Activated CD4-positive, alpha-beta T cell treated with anti-CD3 and anti-CD28 coated beads for 36 hours (primary cell): ENCODE data around the gene BRAF. TPM values are rescaled to one million over a fixed set of nuclear protein-coding genes. Genes with fewer than 3 reads are reported as not detected.
"Not testable (repeated sequence)": the region's sequence is repeated elsewhere in the genome, so short reads cannot be mapped to it uniquely, and the experiment has no call there.

Experiments used
- ATAC-seq: fragments of 200-7000 bp; cut with Tn5 transposase; one replicate; pipeline ENCODE4 v1.10.0; 2021; ENCODE audit warnings: mild to moderate bottlenecking, moderate library complexity
- CTCF ChIA-PET: fragments of 350-600 bp; sonication (Branson Sonifier 250); formaldehyde crosslinking; loops from one replicate; lab custom pipeline; 2021; ENCODE audit warnings: antibody characterized with exemption; lab: Charles Lee
- POLR2A ChIA-PET: fragments of 350-600 bp; sonication (Branson Sonifier 250); formaldehyde crosslinking; loops from one replicate; lab custom pipeline; 2021; ENCODE audit warnings: antibody characterized with exemption, inconsistent platforms; lab: Charles Lee
- DNase-seq: peaks from one replicate; pipeline ENCODE4 v3.0.0-alpha.2; 2020
- H3K27ac Mint-ChIP-seq: one replicate; pipeline ENCODE4 v1.8.0; 2021; ENCODE audit warnings: mixed read lengths
- H3K27me3 Mint-ChIP-seq: one replicate; pipeline ENCODE4 v1.8.0; 2021; ENCODE audit warnings: mixed read lengths
- H3K36me3 Mint-ChIP-seq: one replicate; pipeline ENCODE4 v1.8.0; 2021; ENCODE audit warnings: low read depth, mixed read lengths
- H3K4me1 Mint-ChIP-seq: one replicate; pipeline ENCODE4 v1.8.0; 2021; ENCODE audit warnings: mixed read lengths
- H3K4me3 Mint-ChIP-seq: one replicate; pipeline ENCODE4 v1.8.0; 2021; ENCODE audit warnings: mild to moderate bottlenecking, moderate library complexity, mixed read lengths
- H3K9me3 Mint-ChIP-seq: one replicate; pipeline ENCODE4 v1.8.0; 2021; ENCODE audit warnings: low read depth, mixed read lengths
- intact Hi-C, 2 experiments: fragments of 100-400 bp; cut with DNase I in 1 of 2; cut with micrococcal nuclease in 1 of 2; formaldehyde crosslinking; loops; one replicate each; pipeline versions ENCODE4 v1.14.2 to v1.15.1; 2022 to 2024; cut with DNase I, micrococcal nuclease
- total RNA-seq, 2 experiments: library from RNA; stranded (reverse); gene quantifications; one replicate each; pipeline ENCODE4 v1.2.3, GENCODE V29; 2021

Gene BRAF
- total RNA-seq, 2 experiments from 2014 or later: 30.8 to 47.2 TPM

DNA sequence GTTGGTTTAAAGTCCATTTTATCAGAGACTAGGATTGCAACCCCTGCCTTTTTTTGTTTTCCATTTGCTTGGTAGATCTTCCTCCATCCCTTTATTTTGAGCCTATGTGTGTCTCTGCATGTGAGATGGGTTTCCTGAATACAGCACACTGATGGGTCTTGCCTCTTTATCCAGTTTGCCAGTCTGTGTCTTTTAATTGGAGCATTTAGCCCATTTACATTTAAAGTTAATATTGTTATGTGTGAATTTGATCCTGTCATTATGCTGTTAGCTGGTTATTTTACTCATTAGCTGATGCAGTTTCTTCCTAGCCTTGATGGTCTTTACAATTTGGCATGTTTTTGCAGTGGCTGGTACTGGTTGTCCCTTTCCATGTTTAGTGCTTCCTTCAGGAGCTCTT is 212.3 kb downstream of the BRAF start:
- peaks cover 16% of the 10 kb centered on the region for H3K36me3 Mint-ChIP-seq
- H3K4me1 Mint-ChIP-seq, H3K4me3 Mint-ChIP-seq, DNase-seq, H3K27me3 Mint-ChIP-seq, H3K9me3 Mint-ChIP-seq, POLR2A ChIA-PET, ATAC-seq, H3K27ac Mint-ChIP-seq, CTCF ChIA-PET, intact Hi-C loops: not testable (repeated sequence)

DNA sequence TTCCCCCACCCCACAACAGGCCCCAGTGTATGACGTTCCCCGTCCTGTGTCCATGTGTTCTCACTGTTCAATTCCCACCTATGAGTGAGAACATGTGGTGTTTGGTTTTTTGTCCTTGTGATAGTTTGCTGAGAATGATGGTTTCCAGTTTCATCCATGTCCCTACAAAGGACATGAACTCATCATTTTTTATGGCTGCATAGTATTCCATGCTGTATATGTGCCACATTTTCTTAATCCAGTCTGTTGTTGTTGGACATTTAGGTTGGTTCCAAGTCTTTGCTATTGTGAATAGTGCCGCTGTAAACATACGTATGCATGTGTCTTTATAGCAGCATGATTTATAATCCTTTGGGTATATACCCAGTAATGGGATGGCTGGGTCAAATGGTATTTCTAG is 216.0 kb downstream of the BRAF start:
- DNase-seq, H3K4me1 Mint-ChIP-seq, H3K9me3 Mint-ChIP-seq, H3K27ac Mint-ChIP-seq, H3K27me3 Mint-ChIP-seq, H3K4me3 Mint-ChIP-seq, intact Hi-C loops, ATAC-seq, POLR2A ChIA-PET: not testable (repeated sequence)
- CTCF ChIA-PET: interaction anchor here (1.0 kb wide), 1 partner anchor 11 kb away, joined by 3 read pairs; no protein-coding TSS in a partner anchor
- peaks cover 24% of the 10 kb centered on the region for H3K36me3 Mint-ChIP-seq

DNA sequence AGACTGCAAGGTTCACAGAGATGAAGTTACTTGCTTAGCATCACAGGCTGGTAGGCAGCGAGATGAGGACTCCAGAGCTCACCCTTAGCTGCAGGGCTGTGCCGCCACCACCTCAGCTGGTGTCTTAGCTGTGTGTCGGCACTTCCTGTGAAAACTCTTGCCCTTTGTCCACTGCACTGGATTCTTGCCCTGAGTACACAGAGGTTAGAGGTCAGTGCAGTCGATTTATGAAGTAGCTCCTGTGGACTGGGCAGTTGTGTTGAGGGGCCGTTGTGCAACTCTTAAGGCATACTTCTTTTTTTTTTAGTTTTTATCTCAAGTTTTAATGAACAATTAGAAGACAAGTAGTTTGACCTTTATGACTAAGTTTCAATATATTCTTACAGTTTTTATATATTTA is 217.6 kb downstream of the BRAF start:
- DNase-seq: no peak
- no peak for ATAC-seq
- peaks cover 29% of the 10 kb centered on the region for H3K36me3 Mint-ChIP-seq
- no peak overlapping the region for H3K27ac Mint-ChIP-seq
- no peaks in the 10 kb centered on the region for H3K27me3 Mint-ChIP-seq
- intact Hi-C loops: no loop called here
- no peaks in the 10 kb centered on the region for H3K9me3 Mint-ChIP-seq
- POLR2A ChIA-PET: no interaction called here
- CTCF ChIA-PET: interaction anchor here (0.5 kb wide), 1 partner anchor 12 kb away, joined by 3 read pairs; no protein-coding TSS in a partner anchor
- H3K4me3 Mint-ChIP-seq: no peak overlapping the region
- no peaks in the 10 kb centered on the region for H3K4me1 Mint-ChIP-seq

DNA sequence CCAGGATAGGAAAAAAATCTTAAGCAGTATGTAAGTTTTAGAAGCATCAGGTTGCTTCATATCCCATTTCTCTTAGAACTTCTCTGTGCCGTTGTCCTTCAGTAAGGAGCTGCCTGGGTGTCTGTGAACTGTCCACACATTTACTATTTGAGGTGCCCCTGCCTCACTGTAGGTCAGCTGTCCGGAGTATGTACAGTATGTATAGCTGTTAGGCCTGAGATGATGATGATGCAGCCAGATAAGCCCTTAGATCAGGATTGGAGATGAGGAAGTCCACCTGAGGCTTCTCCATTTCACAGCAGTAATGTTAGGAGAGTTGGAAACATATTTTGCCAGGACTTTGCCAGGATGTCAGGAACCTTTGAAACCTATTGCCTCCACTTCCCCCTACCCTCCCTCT is 220.5 kb downstream of the BRAF start:
- Mint-ChIP-seq H3K36me3 (peaks cover 28% of the 10 kb centered on the region), H3K9me3 (no peaks in the 10 kb centered on the region), H3K4me1 (peaks cover 6% of the 10 kb centered on the region), H3K27ac (peak overlapping the region; percentile 2), H3K4me3 (no peak overlapping the region), H3K27me3 (no peaks in the 10 kb centered on the region)
- DNase-seq (no peak), ATAC-seq (no peak)
- intact Hi-C loops: no loop called here
- POLR2A ChIA-PET: no interaction called here
- CTCF ChIA-PET: no interaction called here

DNA sequence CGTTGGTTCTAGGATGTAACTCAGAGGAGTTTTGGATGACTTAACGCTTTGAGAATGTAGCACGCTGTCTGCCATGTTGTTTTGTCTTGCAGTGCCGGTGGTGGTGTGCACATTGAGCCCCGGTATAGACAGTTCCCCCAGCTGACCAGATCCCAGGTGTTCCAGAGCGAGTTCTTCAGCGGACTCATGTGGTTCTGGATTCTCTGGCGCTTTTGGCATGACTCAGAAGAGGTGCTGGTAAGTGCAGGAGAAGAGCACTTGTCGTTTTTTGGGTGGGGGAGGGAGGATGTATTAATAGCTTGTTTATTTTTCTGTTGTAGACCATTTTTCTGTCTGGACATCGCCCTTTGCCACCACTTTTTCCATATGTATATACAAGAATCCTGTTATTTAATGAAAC is 222.0 kb downstream of the BRAF start:
- Mint-ChIP-seq H3K27me3 (no peaks in the 10 kb centered on the region), H3K4me3 (no peak overlapping the region), H3K27ac (no peak overlapping the region), H3K4me1 (peaks cover 17% of the 10 kb centered on the region), H3K9me3 (no peaks in the 10 kb centered on the region), H3K36me3 (peaks cover 32% of the 10 kb centered on the region)
- DNase-seq (no peak), ATAC-seq (no peak)
- intact Hi-C loops: no loop called here
- POLR2A ChIA-PET: no interaction called here
- CTCF ChIA-PET: interaction anchor here (0.6 kb wide), 2 partner anchors 98 to 157 kb away, joined by 3 to 4 read pairs; no protein-coding TSS in a partner anchor

DNA sequence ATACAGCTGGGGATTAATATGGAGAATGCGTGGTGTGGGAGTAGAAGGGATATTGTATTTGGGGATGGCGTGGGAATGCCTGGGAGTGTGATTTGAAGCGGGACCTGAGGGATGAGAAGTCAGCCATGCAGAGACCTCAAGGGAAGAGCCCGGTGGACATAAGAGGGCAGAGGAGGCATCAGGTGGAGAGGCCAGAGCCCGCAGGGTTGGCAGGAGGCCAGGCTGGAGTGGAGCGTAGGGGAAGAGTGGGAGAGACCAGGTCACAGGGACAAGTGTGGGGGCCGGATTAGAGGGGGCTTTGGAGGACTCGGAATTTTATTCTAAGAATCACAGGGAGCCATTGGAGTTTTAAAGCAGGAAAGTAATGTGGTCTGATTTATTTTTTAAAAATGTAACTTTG is 226.3 kb downstream of the BRAF start:
- Mint-ChIP-seq H3K9me3 (no peaks in the 10 kb centered on the region), H3K36me3 (peaks cover 21% of the 10 kb centered on the region), H3K27ac (peak overlapping the region; percentile 0), H3K4me1 (peaks cover 27% of the 10 kb centered on the region), H3K4me3 (peak overlapping the region; percentile 90), H3K27me3 (no peaks in the 10 kb centered on the region)
- CTCF ChIA-PET: interaction anchor here (0.9 kb wide), 1 partner anchor 225 kb away, joined by 3 read pairs; no protein-coding TSS in a partner anchor
- ATAC-seq (no peak), DNase-seq (no peak)
- POLR2A ChIA-PET: no interaction called here
- intact Hi-C loops: no loop called here

DNA sequence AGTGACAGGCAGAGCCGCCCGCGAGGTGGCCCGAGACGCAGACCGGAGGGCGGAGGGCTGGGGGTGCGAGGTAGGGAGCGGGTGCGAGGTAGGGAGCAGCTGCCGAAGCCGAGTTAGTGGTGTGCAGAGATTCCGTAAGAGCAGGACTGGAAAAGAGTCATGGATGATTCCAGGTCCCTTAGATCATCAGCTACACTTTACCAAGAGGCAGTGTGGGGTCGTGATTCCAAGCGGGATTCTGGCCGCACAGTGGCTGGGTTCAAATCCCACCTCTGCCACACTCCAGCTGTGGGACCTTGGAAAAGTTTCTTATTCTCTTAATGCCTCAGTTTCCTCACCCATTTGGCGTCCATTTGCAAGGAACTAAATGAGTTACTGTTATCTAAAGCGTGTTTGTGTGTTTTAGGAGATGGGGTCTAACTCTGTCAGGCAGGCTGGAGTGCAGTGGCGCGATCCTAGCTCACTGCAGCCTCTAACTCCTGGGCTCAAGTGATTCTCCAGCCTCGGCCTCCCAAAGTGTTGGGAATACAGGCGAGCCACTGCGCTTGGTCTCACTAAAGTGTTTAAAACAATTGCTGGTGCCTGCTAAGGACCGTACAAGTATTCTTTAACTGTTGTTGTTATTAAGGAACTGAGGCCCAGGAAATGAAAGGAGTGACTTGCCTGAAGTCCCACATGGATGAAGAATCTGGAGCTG is 227.1 kb downstream of the BRAF start:
- H3K27me3 Mint-ChIP-seq: no peaks in the 10 kb centered on the region
- H3K36me3 Mint-ChIP-seq: peaks cover 18% of the 10 kb centered on the region
- H3K4me3 Mint-ChIP-seq: peak overlapping the region; percentile 90
- intact Hi-C loops: loop anchor here (1.0 to 2.0 kb wide), 7 partner anchors 25 to 1041 kb away; partner anchors contain the start of genes BRAF (in 2 of the 2), MKRN1 (in 1 of the 2), MRPS33 (in 1 of the 2) and SLC37A3 (in 1 of the 2)
- ChIA-PET POLR2A (interaction anchor here (0.6 kb wide), 1 partner anchor 14 kb away, joined by 3 read pairs; no protein-coding TSS in a partner anchor), CTCF (interaction anchor here (0.7 to 0.9 kb wide), 2 partner anchors 11 to 226 kb away, joined by 3 read pairs; no protein-coding TSS in a partner anchor)
- no peak for DNase-seq
- H3K27ac Mint-ChIP-seq: peak overlapping the region; percentile 97
- peaks cover 30% of the 10 kb centered on the region for H3K4me1 Mint-ChIP-seq
- ATAC-seq: no peak
- H3K9me3 Mint-ChIP-seq: no peaks in the 10 kb centered on the region

DNA sequence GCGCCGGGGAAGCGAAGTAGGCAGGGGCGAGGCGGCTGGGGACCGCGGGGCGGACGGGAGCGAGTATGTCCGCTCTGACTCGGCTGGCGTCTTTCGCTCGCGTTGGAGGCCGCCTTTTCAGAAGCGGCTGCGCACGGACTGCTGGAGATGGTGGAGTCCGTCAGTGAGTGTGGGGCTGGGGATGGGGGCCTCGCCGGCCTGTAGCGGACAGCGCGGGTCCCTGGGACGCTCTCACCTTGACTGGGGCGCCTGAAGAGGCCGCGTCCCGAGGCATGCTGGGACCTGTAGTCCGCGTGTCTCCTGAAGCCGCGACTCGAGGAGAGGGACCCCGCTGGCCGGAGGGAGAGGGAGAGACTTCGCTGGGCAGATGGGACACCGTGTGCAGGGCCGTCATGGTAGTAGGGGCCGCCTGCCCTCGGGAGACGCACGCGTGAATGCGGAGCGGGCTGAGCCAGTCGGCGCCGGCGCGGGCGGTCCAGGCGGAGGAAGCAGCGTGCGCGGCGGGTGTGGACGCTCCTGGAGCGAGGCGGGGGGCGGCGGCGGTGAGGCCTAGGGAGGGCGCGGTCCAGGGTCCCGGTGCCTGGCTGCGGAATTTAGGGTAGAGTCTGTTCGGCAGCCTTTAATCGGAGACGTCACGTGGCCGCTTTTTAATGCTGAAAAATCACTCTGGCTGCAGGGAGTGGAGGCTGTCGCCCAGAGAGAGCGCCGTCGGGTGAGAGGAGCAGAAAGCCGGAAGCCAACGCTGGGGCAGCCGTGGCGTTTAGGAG is 227.9 kb downstream of the BRAF start, which contains the start of gene NDUFB2:
TSS of gene NDUFB2 (plus strand) at position 29 of the 767 bp plus-strand sequence. CDS start at position 66, 37 bp downstream.
- Mint-ChIP-seq H3K4me3 (peak within 1 kb of the TSS; percentile 90), H3K27me3 (no peaks in the 10 kb centered on the region), H3K36me3 (peaks cover 18% of the 10 kb centered on the region), H3K9me3 (no peaks in the 10 kb centered on the region), H3K4me1 (peaks cover 30% of the 10 kb centered on the region), H3K27ac (peak within 1 kb of the TSS; percentile 97)
- ATAC-seq (peak; percentile 91), DNase-seq (peak; percentile 84)
- intact Hi-C loops: loop anchor here (1.0 to 2.0 kb wide), 11 partner anchors 24 to 1042 kb away; partner anchors contain the start of genes BRAF (in 2 of the 2), MKRN1 (in 2 of the 2), MRPS33 (in 2 of the 2) and AGK (in 1 of the 2)
- ChIA-PET POLR2A (no interaction called here), CTCF (interaction anchor here (0.7 to 1.5 kb wide), 6 partner anchors 9 to 286 kb away, joined by 3 to 8 read pairs (median 4); no protein-coding TSS in a partner anchor)

DNA sequence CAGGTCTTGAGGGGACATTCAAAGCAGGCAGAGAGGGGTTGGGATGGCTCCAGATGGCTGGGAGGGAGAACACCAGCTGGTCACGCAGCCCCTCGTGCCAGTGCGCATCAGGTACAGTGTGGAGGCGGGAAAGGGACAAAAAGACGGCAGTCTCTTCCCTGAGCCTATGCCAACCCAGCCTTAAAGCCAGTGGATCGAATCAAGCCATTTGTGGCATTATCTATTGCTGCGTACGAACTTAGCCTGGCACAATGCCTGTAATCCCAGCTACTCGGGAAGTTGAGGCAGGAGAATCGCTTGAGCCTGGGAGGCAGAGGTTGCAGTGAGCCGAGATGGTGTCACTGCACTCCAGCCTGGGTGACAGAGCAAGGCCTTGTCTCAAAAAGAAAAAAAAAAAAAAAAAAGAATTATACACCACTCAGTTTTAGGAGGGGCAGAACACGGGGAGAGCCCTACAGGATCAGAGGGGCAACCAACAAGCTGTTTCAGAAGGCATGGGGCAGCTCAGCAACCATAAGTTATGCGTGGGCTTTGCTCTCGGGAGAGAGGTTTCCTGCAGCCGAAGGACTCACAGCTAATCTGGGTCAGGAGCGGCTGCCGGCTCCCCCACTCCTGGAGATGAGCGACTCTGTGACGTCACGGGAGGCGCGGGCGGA is 228.6 kb downstream of the BRAF start:
- DNase-seq (peak; percentile 98), ATAC-seq (no peak)
- peaks cover 30% of the 10 kb centered on the region for H3K4me1 Mint-ChIP-seq
- H3K27me3 Mint-ChIP-seq: no peaks in the 10 kb centered on the region
- ChIA-PET CTCF (interaction anchor here (0.7 to 1.5 kb wide), 5 partner anchors 8 to 286 kb away, joined by 4 to 8 read pairs (median 4); no protein-coding TSS in a partner anchor), POLR2A (no interaction called here)
- intact Hi-C loops: loop anchor here (1.0 to 2.0 kb wide), 10 partner anchors 23 to 1043 kb away; partner anchors contain the start of genes MKRN1 (in 2 of the 2), MRPS33 (in 2 of the 2), AGK (in 1 of the 2) and BRAF (in 1 of the 2)
- H3K36me3 Mint-ChIP-seq: peaks cover 18% of the 10 kb centered on the region
- H3K27ac Mint-ChIP-seq: peak overlapping the region; percentile 97
- H3K9me3 Mint-ChIP-seq: no peaks in the 10 kb centered on the region
- peak overlapping the region; percentile 90 for H3K4me3 Mint-ChIP-seq

DNA sequence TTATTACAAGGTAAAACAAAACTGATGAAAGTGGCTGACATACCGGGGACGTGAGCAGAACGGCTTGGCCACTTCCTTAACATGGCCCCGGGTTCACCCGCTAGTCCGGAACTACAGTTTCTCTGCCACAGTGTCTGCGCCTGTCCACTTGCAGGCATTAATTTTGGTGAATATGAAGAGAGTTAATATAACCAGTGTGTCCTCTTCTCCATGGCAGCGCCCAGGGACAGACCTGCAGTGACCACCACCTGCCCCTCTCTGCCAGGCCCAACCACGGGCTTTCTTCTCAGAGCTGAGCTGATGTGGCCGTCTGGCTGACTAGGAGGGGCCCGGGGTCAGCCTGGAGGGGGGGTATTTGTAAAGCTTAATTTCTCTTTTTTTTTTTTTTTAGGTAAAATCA is 229.3 kb downstream of the BRAF start:
- peaks cover 19% of the 10 kb centered on the region for H3K36me3 Mint-ChIP-seq
- peak overlapping the region; percentile 17 for H3K27ac Mint-ChIP-seq
- no peak for ATAC-seq
- intact Hi-C loops: no loop called here
- H3K9me3 Mint-ChIP-seq: no peaks in the 10 kb centered on the region
- peak overlapping the region; percentile 90 for H3K4me3 Mint-ChIP-seq
- no peak for DNase-seq
- POLR2A ChIA-PET: no interaction called here
- no peaks in the 10 kb centered on the region for H3K27me3 Mint-ChIP-seq
- CTCF ChIA-PET: interaction anchor here (0.6 to 1.5 kb wide), 4 partner anchors 8 to 331 kb away, joined by 3 to 8 read pairs (median 4); no protein-coding TSS in a partner anchor
- H3K4me1 Mint-ChIP-seq: peaks cover 30% of the 10 kb centered on the region
